ENCODE results near the gene SYCP2L.
"Not testable (repeated sequence)": the region's sequence is repeated elsewhere in the genome, so short reads cannot be mapped to it uniquely, and the experiment has no call there.

Gene SYCP2L

GRCh38 chr6:10877871-10878270 lies 9.0 kb upstream of the SYCP2L start:
- TF ChIP-seq CTCF (IDR thresholded peaks at IDR 0.05; ENCODE audit: low read depth, low read length, missing control alignments) = no peak
- H3K4me3 ChIP-seq (ENCODE audit: low read depth, low read length) = no peak overlapping the region
- no peak for DNase-seq (ENCODE audit: low read depth)

DNA sequence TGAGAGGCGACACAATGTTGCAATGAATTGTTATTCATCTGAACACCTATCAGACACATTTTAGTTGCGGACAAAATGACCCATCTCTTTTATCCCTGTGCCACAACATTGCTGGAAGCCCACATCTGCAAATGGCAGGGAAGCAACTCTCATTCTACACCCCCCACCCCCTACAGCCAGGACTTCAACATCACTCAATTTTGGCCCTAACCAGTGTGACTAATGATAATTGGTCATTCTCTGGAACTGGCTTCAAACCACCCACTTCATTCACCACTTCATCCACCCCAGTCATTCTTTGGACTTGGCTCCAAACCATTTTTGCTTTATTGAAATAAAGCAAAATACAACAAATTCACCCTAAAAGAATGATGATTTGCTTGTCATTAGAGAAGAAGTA lies 6.5 kb upstream of the SYCP2L start:
- no peak for DNase-seq (ENCODE audit: low read depth)
- no peak for TF ChIP-seq CTCF (IDR thresholded peaks at IDR 0.05; ENCODE audit: low read depth, low read length, missing control alignments)

DNA sequence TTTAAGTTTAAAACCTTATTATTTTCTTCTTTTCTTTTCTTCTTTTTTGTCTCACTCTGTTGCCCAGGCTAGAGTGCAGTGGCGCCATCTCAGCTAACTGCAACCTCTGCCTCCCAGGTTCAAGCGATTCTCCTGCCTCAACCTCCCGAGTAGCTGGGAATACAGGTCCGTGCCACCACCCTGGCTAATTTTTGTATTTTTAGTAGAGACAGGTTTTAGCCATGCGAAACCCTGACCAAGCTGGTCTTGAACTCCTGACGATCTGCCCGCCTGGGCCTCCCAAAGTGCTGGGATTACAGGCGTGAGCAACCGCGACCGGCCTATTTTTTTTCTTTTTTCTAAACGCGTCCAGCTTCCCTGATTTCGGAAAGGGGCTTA lies 4.6 kb upstream of the SYCP2L start:
- not testable (repeated sequence) for H3K4me3 ChIP-seq (ENCODE audit: low read depth, low read length)

More for the DNA sequence above, 6.5 kb upstream of the SYCP2L start:
- no peak overlapping the region for H3K4me3 ChIP-seq (ENCODE audit: low read depth, low read length)

GRCh38 chr6:10882657-10883171 lies 4.1 kb upstream of the SYCP2L start:
- DNase-seq (ENCODE audit: low read depth) = no peak
- TF ChIP-seq CTCF (IDR thresholded peaks at IDR 0.05; ENCODE audit: low read depth, low read length, missing control alignments) = no peak
- H3K4me3 ChIP-seq (ENCODE audit: low read depth, low read length) = no peak overlapping the region

More for the DNA sequence above, 4.6 kb upstream of the SYCP2L start:
- DNase-seq (ENCODE audit: low read depth) = not testable (repeated sequence)

DNA sequence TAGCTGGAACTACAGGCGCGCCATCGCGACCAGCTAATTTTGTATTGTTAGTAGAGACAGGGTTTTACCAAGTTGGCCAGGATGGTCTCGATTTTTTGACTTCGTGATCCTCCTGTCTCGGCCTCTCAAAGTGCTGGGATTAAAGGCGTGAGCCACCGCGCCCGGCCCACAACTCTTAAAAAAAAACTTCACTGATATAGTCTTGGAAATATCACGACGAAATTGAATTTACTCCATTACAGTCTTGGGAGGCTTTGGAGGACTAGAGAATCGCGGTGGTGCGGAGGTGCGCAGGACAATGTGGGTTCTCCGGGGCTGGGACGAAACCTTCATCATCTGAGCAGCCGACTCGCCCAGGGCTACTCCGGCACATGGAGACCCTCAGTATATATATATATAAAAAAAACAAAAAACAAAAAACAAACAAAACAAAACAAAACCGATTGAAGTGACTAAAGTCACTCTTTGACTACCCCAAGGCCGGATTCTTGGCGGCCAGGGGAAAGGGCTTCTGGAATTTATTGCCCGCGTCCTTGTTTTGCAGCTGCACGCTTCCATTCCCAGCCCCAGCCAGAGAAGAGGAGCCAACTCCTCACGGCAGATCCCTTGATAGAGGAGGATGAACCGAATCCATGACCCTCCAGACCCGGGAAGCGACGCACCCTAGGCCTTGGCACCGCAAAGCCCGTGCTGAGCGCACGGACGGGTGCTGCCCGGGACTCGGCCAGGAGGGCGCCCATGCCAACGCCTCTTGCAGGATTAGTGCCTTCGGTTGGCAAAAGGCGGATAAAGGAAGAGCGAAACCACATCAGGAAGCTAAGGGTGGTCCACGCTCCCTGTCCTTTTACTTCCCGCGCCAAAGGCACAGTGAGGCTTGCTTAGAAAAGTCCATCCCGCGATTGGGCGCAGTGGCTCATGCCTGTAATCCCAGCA lies 3.3 kb upstream of the SYCP2L start:
- DNase-seq (ENCODE audit: low read depth) = no peak
- no peak overlapping the region for H3K4me3 ChIP-seq (ENCODE audit: low read depth, low read length)
- no peak for TF ChIP-seq CTCF (IDR thresholded peaks at IDR 0.05; ENCODE audit: low read depth, low read length, missing control alignments)

DNA sequence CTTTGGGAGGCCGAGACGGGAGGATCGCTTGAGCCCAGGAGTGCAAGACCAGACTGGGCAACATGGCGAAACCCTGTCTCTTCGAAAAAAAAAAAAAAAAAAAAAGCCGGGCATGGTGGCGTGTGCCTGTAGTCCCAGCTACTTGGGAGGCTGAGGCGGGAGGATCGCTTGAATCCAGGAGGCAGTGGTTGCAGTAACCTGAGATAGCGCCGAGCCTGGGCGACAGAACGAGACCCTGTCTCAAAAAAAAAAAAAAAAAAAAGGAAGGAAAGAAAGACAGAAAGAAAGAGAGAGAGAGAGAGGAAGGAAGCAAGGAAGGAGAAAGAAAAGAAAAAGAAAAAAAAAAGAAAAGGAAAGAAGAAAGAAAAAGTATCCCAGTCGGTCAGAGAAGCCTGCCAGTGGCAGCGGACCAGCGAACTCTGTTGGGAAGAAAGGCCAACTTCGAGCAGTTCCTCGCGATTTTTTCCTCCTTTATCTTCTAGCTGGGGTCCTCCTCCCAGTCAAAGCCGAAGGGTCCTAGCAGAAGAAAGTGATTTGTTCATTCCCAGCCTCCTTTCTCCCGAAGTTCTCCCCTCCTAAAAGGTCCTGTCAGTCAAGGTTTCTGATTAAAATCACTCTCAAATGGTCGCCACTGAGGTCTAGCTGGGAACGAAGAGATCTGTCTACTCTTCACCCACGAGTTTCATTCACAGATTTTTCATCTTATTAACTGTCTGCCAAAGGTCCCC lies 2.4 kb upstream of the SYCP2L start:
- no peak for TF ChIP-seq CTCF (IDR thresholded peaks at IDR 0.05; ENCODE audit: low read depth, low read length, missing control alignments)
- no peak overlapping the region for H3K4me3 ChIP-seq (ENCODE audit: low read depth, low read length)
- DNase-seq (ENCODE audit: low read depth) = no peak

- DNase-seq (ENCODE audit: low read depth); H3K4me3 ChIP-seq (ENCODE audit: low read depth, low read length): not testable (repeated sequence)
Measured at GRCh38 chr6:10886365-10886690, 524 bp upstream of the SYCP2L start.
